GM23248 (cell line): ENCODE data around the gene SUPT3H. TPM values are rescaled to one million over a fixed set of nuclear protein-coding genes. Genes with fewer than 3 reads are reported as not detected.

Experiments used
- DNase-seq: peaks from one replicate; pipeline ENCODE4 v3.0.0-alpha.2; 2015
- H2AFZ ChIP-seq: fragments of 200-600 bp; sonication (generic); 2 replicates; pipeline ENCODE4 v1.6.1; 2016; ENCODE audit warnings: antibody characterized with exemption
- H3F3A ChIP-seq: fragments of 200-600 bp; sonication (generic); 2 replicates; pipeline ENCODE4 v1.6.1; 2016; ENCODE audit warnings: mild to moderate bottlenecking, antibody characterized with exemption, mixed run types; ENCODE audit not compliant: insufficient read depth
- H3K27ac ChIP-seq: fragments of 200-600 bp; sonication (generic); 2 replicates; pipeline ENCODE4 v1.5.1; 2016; ENCODE audit warnings: mild to moderate bottlenecking
- H3K27me3 ChIP-seq: fragments of 200-600 bp; sonication (generic); replicated peaks from 2 replicates; pipeline ENCODE4 v1.6.1; 2016; ENCODE audit warnings: mild to moderate bottlenecking; ENCODE audit not compliant: insufficient read depth
- H3K36me3 ChIP-seq: fragments of 200-600 bp; sonication (generic); 2 replicates; pipeline ENCODE4 v1.6.1; 2016; ENCODE audit warnings: low read depth, mild to moderate bottlenecking
- H3K4me1 ChIP-seq: fragments of 200-600 bp; sonication (generic); 2 replicates; pipeline ENCODE4 v1.6.1; 2016; ENCODE audit warnings: mild to moderate bottlenecking; ENCODE audit not compliant: insufficient read depth
- H3K4me2 ChIP-seq: fragments of 200-600 bp; sonication (generic); one replicate; pipeline ENCODE4 v1.6.1; 2016; ENCODE audit warnings: mild to moderate bottlenecking; ENCODE audit not compliant: unreplicated experiment
- H3K4me3 ChIP-seq: fragments of 200-600 bp; sonication (generic); 2 replicates; pipeline ENCODE4 v1.5.1; 2016; ENCODE audit warnings: mild to moderate bottlenecking
- H3K79me2 ChIP-seq: fragments of 200-600 bp; sonication (generic); 2 replicates; pipeline ENCODE4 v1.6.1; 2016; ENCODE audit warnings: mild to moderate bottlenecking; ENCODE audit not compliant: insufficient read depth
- H3K9ac ChIP-seq: fragments of 200-600 bp; sonication (generic); 2 replicates; pipeline ENCODE4 v1.6.1; 2016; ENCODE audit warnings: mild to moderate bottlenecking
- H3K9me2 ChIP-seq: fragments of 200-600 bp; sonication (generic); 2 replicates; pipeline ENCODE4 v1.6.1; 2016; ENCODE audit warnings: mixed run types, mild to moderate bottlenecking, moderate library complexity; ENCODE audit not compliant: insufficient read depth
- H3K9me3 ChIP-seq: fragments of 200-600 bp; sonication (generic); one replicate; pipeline ENCODE4 v1.6.1; 2017; ENCODE audit warnings: low read depth
- H4K20me1 ChIP-seq: fragments of 200-600 bp; sonication (generic); 2 replicates; pipeline ENCODE4 v1.6.0; 2016; ENCODE audit not compliant: insufficient read depth
- EZH2 ChIP-seq: fragments of 200-600 bp; sonication (generic); IDR thresholded peaks from 2 replicates; pipeline ENCODE4 v1.6.1; 2018; ENCODE audit warnings: antibody characterized with exemption, mild to moderate bottlenecking; ENCODE audit not compliant: insufficient read depth, poor library complexity, severe bottlenecking
- EZH2phosphoT487 ChIP-seq: fragments of 200-600 bp; sonication (generic); IDR thresholded peaks from 2 replicates; pipeline ENCODE4 v1.6.1; 2018; ENCODE audit warnings: antibody characterized with exemption, moderate library complexity, mild to moderate bottlenecking, low read depth; ENCODE audit not compliant: insufficient read depth
- whole genome bisulfite sequencing, 2 experiments: methylation state at CpG; one replicate each; pipeline ENCODE4 v1.1.6; 2015 to 2017; ENCODE audit warnings: low lambda C conversion rate in 2 of 2, low coverage in 1 of 2; ENCODE audit errors: missing lambda C conversion rate in 2 of 2; 5-methylcytosine and 5-hydroxymethylcytosine counted together
- in situ Hi-C: fragments of 300-500 bp; cut with MboI; formaldehyde crosslinking; loops from 2 replicates; pipeline ENCODE4 v1.15.0; 2020
- polyA plus RNA-seq: library from polyadenylated mRNA; unstranded; fragments of >200 nt; fragmentation: Nextera tagmentation; extraction: Ambion mirVana; gene quantifications from 2 replicates; pipeline ENCODE4 v1.2.1, GENCODE V29; 2016
- total RNA-seq: library from RNA; depleted of rRNA; stranded (reverse); fragments of >200 nt; shearing (Covaris generic); gene quantifications from 2 replicates; pipeline ENCODE4 v1.2.3, GENCODE V29; 2014

SUPT3H gene
- total and polyA plus RNA-seq, 2 experiments from 2014 or later = 9.3 to 12.4 TPM

DNA sequence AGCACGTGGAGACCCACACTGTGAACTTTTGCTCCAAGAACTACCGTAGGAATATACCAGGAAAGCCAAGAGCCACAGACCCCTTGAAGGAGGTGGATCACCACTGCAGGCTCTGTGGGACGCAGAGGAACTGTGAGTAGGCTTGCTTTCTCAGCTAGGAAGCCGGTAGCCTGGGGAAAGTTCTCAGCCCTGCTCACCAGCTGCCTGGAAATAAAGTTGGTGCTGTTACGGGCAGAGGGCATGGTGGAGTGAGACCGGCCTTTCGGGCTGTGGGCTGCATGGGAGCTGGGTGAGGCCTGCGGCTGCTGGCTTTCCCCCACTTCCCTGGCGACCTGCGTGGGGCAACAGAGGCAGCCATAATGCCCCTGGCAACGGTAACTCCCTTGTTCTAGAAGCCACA is 422.6 kb downstream of the SUPT3H start:
- Histone ChIP-seq H3K27ac (no peak overlapping the region), H4K20me1 (no peaks in the 10 kb centered on the region), H3K79me2 (no peaks in the 10 kb centered on the region), H2AFZ (no peak overlapping the region), H3K36me3 (no peaks in the 10 kb centered on the region; the same call in 1 of the 2 replicates), H3K4me3 (no peak overlapping the region), H3K9me2 (no peaks in the 10 kb centered on the region), H3F3A (no peaks in the 10 kb centered on the region), H3K27me3 (no peaks in the 10 kb centered on the region), H3K4me1 (no peaks in the 10 kb centered on the region), H3K9ac (no peak overlapping the region), H3K9me3 (no peaks in the 10 kb centered on the region), H3K4me2 (no peak overlapping the region)
- no peak for TF ChIP-seq EZH2phosphoT487
- no peak for TF ChIP-seq EZH2
- 93 to 97% methylated on average over 10 to 11 of the region's 11 CpGs for WGBS, 2 experiments
- in situ Hi-C loops = no loop called here
- no peak for DNase-seq

DNA sequence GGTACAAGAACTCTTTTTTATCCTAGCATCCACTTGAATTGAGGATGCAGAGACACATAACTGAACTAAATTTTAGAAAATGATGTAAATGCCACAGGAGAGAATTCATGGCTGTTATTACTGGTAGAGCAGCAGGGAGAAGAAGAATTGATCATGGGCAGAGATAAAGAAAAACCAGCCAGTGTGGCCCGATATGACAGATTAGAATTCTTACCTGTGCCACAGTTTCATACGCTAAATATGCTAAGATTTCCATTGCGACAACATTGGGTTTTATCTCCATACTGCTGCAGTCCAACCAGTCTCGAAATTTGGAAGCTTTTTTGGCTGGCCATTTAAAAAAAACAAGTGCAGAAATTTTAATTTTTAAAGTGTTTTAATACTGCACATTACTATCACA is 423.5 kb downstream of the SUPT3H start:
- Histone ChIP-seq H3K27me3 (no peaks in the 10 kb centered on the region), H3K79me2 (no peaks in the 10 kb centered on the region), H2AFZ (no peak overlapping the region), H3K27ac (no peak overlapping the region), H3K9ac (no peak overlapping the region), H3K9me3 (no peaks in the 10 kb centered on the region), H3K36me3 (peaks cover 2% of the 10 kb centered on the region; the same call in 1 of the 2 replicates), H3K4me2 (no peak overlapping the region), H3F3A (no peaks in the 10 kb centered on the region), H3K9me2 (no peaks in the 10 kb centered on the region), H3K4me3 (no peak overlapping the region), H4K20me1 (no peaks in the 10 kb centered on the region), H3K4me1 (no peaks in the 10 kb centered on the region)
- 95 to 96% methylated on average over 4 of the region's 4 CpGs for whole genome bisulfite sequencing, 2 experiments
- DNase-seq = no peak
- no peak for TF ChIP-seq EZH2phosphoT487
- no peak for TF ChIP-seq EZH2
- in situ Hi-C loops = no loop called here

DNA sequence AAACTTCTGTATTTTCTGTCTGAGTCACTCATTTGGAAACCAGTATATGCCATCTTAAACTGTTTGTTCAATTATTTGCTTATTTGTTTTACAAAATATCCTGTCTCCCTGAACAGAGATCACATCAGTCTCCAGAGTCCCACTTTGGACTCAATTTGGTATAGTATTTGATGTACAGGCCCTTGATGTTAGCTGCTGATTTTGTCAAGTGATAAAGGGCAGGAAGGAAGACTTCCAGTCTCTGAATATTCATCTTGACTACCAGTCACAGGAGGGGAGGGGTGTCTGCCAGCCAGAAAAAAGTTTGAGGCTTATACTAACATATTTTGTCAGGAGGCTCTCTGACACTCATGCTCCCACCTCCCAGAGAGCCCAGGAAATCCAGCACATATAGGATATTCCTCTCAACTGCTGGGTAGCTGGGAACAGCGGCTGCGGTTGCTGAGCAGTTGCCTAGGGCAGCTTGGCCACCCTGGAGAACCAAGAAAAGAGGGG is 426.4 kb downstream of the SUPT3H start:
- H3K4me1 ChIP-seq = no peaks in the 10 kb centered on the region
- 94 to 97% methylated on average over 2 of the region's 2 CpGs for WGBS, 2 experiments

DNA sequence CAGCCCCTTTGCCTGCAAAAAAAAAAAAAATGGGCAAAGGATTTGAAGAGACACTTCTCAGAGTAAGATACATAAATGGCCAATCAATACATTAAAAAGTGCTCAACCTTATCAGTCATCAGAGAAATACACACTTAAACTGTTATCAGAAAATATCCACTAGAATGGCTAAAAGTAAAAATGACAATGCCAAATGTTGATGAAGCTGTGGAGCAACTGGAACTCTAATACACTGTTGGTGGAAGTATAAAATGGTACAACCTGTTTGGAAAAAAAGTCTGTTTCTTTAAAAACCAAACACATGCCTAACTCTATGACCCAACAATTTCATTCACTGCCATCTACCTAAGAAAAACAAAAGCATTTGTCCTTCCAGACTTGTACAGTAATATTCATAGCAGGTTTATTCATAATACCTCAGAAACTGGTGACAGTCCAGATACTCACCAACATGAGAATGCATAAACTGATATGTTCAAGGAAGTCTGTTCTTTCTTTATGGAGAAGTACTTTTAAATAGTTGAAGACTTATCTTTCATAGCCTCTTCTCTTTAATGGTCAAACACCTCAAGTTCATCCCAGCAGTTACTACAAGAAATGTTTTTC is 428.0 kb downstream of the SUPT3H start:
- TF ChIP-seq EZH2 (no peak), EZH2phosphoT487 (no peak)
- DNase-seq = no peak
- Histone ChIP-seq H4K20me1 (no peaks in the 10 kb centered on the region), H3F3A (no peaks in the 10 kb centered on the region), H3K27ac (no peak overlapping the region), H3K4me2 (no peak overlapping the region), H3K27me3 (no peaks in the 10 kb centered on the region), H3K4me3 (no peak overlapping the region), H2AFZ (no peak overlapping the region), H3K9ac (no peak overlapping the region), H3K9me3 (no peaks in the 10 kb centered on the region), H3K9me2 (no peaks in the 10 kb centered on the region), H3K79me2 (no peaks in the 10 kb centered on the region), H3K36me3 (peaks cover 3% of the 10 kb centered on the region; the same call in 1 of the 2 replicates), H3K4me1 (no peaks in the 10 kb centered on the region)
- in situ Hi-C loops = no loop called here

More for the DNA sequence above, 426.4 kb downstream of the SUPT3H start:
- H3K36me3 ChIP-seq = peaks cover 3% of the 10 kb centered on the region; the same call in 1 of the 2 replicates
- no peak for DNase-seq
- H3K4me2 ChIP-seq = no peak overlapping the region
- no peaks in the 10 kb centered on the region for H3K9me3 ChIP-seq
- H3K9me2 ChIP-seq = no peaks in the 10 kb centered on the region
- in situ Hi-C loops = no loop called here
- no peaks in the 10 kb centered on the region for H3F3A ChIP-seq
- H2AFZ ChIP-seq = no peak overlapping the region
- TF ChIP-seq EZH2phosphoT487 = no peak
- no peak for TF ChIP-seq EZH2
- no peak overlapping the region for H3K27ac ChIP-seq
- H3K79me2 ChIP-seq = no peaks in the 10 kb centered on the region
- no peaks in the 10 kb centered on the region for H4K20me1 ChIP-seq
- no peak overlapping the region for H3K9ac ChIP-seq
- H3K27me3 ChIP-seq = no peaks in the 10 kb centered on the region
- no peak overlapping the region for H3K4me3 ChIP-seq
